ENCODE results near the gene KIAA1328. TPM values are rescaled to one million over a fixed set of nuclear protein-coding genes. Genes with fewer than 3 reads are reported as not detected.
"Not testable (repeated sequence)": the region's sequence is repeated elsewhere in the genome, so short reads cannot be mapped to it uniquely, and the experiment has no call there.

The KIAA1328 gene
- total RNA-seq, 2 experiments from 2014 or later, result 7.3 to 7.8 TPM

- H3K27me3 Mint-ChIP-seq, result no peaks in the 10 kb centered on the region
- H3K4me3 Mint-ChIP-seq, result no peak overlapping the region
- no peaks in the 10 kb centered on the region for H3K4me1 Mint-ChIP-seq (ENCODE audit: low read depth)
- POLR2A ChIA-PET, result no interaction called here
- intact Hi-C loops (cut with micrococcal nuclease), result no loop called here
- H3K27ac Mint-ChIP-seq, result no peak overlapping the region
- CTCF ChIA-PET, result interaction anchor here (0.6 kb wide), 1 partner anchor 36 kb away, joined by 3 read pairs; no protein-coding TSS in a partner anchor
- no peak for DNase-seq
- H3K9me3 Mint-ChIP-seq, result peaks cover 6% of the 10 kb centered on the region
- no peaks in the 10 kb centered on the region for H3K36me3 Mint-ChIP-seq
Observed at GRCh38 chr18:37122877-37123276, 293.9 kb downstream of the KIAA1328 start.

- Mint-ChIP-seq H3K36me3 (no peaks in the 10 kb centered on the region), H3K9me3 (no peaks in the 10 kb centered on the region), H3K4me3 (no peak overlapping the region), H3K27me3 (no peaks in the 10 kb centered on the region), H3K4me1 (ENCODE audit: low read depth) (no peaks in the 10 kb centered on the region), H3K27ac (no peak overlapping the region)
- no peak for DNase-seq
- ChIA-PET CTCF (no interaction called here), POLR2A (no interaction called here)
- intact Hi-C loops (cut with micrococcal nuclease), result no loop called here
Observed at GRCh38 chr18:37124516-37124915, 295.6 kb downstream of the KIAA1328 start.

GRCh38 chr18:37135177-37135576, 306.2 kb downstream of the KIAA1328 start:
- Mint-ChIP-seq H3K36me3 (peaks cover 13% of the 10 kb centered on the region), H3K4me3 (no peak overlapping the region), H3K27me3 (no peaks in the 10 kb centered on the region), H3K9me3 (peaks cover 24% of the 10 kb centered on the region), H3K4me1 (ENCODE audit: low read depth) (no peaks in the 10 kb centered on the region), H3K27ac (no peak overlapping the region)
- no peak for DNase-seq
- ChIA-PET POLR2A (no interaction called here), CTCF (no interaction called here)
- intact Hi-C loops (cut with micrococcal nuclease), result no loop called here

GRCh38 chr18:37138456-37138855, 309.5 kb downstream of the KIAA1328 start:
- no peak overlapping the region for H3K4me3 Mint-ChIP-seq
- intact Hi-C loops (cut with micrococcal nuclease), result no loop called here
- peaks cover 11% of the 10 kb centered on the region for H3K9me3 Mint-ChIP-seq
- no peak for DNase-seq
- H3K36me3 Mint-ChIP-seq, result peaks cover 7% of the 10 kb centered on the region
- H3K27me3 Mint-ChIP-seq, result no peaks in the 10 kb centered on the region
- no peak overlapping the region for H3K27ac Mint-ChIP-seq
- ChIA-PET CTCF (interaction anchor here (0.6 kb wide), 1 partner anchor 93 kb away, joined by 3 read pairs; no protein-coding TSS in a partner anchor), POLR2A (no interaction called here)
- H3K4me1 Mint-ChIP-seq (ENCODE audit: low read depth), result no peaks in the 10 kb centered on the region

DNA sequence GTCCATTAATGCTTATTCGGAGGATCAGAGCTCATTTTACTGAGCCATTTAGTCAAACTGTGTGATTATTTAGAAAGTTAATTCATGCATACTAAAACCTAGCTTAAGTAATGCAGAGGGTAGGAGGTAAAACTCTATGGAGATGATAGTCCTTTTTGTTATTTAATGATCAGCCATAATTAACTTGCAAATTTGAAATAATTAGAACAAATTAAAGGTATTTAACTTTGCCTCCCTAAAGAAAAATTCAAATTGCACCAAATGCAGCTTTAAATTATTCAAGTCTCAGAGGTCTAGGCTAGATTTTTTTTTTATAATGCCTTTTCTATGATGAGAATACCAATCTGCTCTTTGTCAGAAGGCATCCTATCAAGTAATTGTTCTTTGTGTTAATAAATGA, 310.9 kb downstream of the KIAA1328 start:
- Mint-ChIP-seq H3K36me3 (peaks cover 9% of the 10 kb centered on the region), H3K27me3 (no peaks in the 10 kb centered on the region), H3K4me1 (ENCODE audit: low read depth) (no peaks in the 10 kb centered on the region), H3K27ac (no peak overlapping the region), H3K9me3 (peaks cover 9% of the 10 kb centered on the region), H3K4me3 (no peak overlapping the region)
- CTCF ChIA-PET, result no interaction called here
- intact Hi-C loops (cut with micrococcal nuclease), result no loop called here
- POLR2A ChIA-PET, result no interaction called here
- DNase-seq, result no peak

- no peak overlapping the region for H3K27ac Mint-ChIP-seq
- ChIA-PET CTCF (no interaction called here), POLR2A (no interaction called here)
- H3K4me3 Mint-ChIP-seq, result no peak overlapping the region
- H3K9me3 Mint-ChIP-seq, result peaks cover 3% of the 10 kb centered on the region
- H3K36me3 Mint-ChIP-seq, result peaks cover 8% of the 10 kb centered on the region
- intact Hi-C loops (cut with micrococcal nuclease), result no loop called here
- no peaks in the 10 kb centered on the region for H3K4me1 Mint-ChIP-seq (ENCODE audit: low read depth)
- no peak for DNase-seq
- no peaks in the 10 kb centered on the region for H3K27me3 Mint-ChIP-seq
Observed at GRCh38 chr18:37144921-37145320, 316.0 kb downstream of the KIAA1328 start.

DNA sequence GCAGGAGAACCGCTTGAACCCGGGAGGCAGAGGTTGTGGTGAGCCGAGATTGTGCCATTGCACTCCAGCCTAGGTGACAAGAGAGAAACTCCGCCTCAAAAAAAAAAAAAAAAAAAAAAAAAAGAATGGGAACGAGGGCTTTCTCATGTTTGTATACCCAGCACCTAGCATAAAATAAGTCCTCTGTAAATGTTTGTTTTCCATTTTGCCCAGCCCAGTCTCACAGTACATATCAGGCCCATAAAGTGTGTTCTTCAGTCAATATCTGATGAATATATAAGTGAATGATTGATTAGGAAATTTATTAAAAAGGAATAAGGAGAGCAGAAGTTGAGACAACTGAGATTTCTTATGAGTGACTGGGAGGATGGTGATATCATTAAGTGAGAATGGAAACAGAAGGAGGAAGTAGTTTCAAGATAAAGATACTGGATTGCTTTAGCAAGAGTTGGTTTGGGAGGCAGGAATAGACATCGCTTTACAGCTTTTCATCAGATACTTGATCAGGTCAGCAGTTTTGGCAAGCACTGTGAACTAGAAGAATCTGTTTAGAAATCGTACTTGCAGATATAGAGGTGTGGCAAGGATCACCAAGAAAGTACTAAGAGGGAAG, 327.5 kb downstream of the KIAA1328 start:
- no peak overlapping the region for H3K4me3 Mint-ChIP-seq
- no peak overlapping the region for H3K27ac Mint-ChIP-seq
- H3K9me3 Mint-ChIP-seq, result no peaks in the 10 kb centered on the region
- no peaks in the 10 kb centered on the region for H3K27me3 Mint-ChIP-seq
- H3K4me1 Mint-ChIP-seq (ENCODE audit: low read depth), result no peaks in the 10 kb centered on the region
- ChIA-PET POLR2A (no interaction called here), CTCF (no interaction called here)
- intact Hi-C loops (cut with micrococcal nuclease), result no loop called here
- DNase-seq, result no peak
- peaks cover 2% of the 10 kb centered on the region for H3K36me3 Mint-ChIP-seq

DNA sequence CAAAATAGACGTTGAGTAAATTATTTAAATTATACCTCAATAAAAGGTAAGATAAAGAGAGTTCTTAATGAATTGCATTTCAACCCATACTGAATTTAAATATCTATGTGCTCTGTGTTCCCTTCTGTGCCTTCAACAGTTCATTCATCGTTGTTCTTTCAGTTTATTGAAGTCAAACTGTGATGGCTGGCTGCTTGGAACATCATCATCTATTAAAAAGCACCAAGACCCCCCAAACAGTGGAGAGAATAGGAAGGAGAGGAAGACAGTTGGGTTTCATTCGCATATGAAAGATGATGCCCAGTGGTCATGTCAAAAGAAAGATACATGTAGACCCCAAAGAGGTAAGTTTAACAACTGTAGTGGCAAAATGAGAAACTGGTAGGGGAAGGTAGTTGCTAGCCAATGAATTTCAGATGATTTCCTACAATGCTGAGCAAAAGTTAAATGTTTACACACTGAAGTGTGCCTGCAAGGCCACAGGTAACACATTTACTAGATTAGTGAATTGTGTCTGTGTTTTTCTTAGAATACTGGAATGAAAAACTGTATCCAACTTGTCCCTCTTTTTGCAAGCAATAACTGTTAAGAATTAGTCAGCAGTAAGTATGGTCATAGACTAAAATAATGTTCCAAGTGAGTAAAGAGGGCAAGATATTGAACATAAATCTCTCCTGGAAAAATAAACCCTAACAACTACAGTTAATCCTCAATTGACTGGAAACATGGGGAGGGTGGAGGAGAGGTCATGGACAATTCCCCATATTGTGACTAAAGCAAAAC, 331.3 kb downstream of the KIAA1328 start:
- no peak for DNase-seq
- Mint-ChIP-seq H3K4me3 (no peak overlapping the region), H3K4me1 (ENCODE audit: low read depth) (no peaks in the 10 kb centered on the region), H3K27ac (no peak overlapping the region), H3K9me3 (no peaks in the 10 kb centered on the region), H3K27me3 (no peaks in the 10 kb centered on the region), H3K36me3 (peaks cover 17% of the 10 kb centered on the region)
- POLR2A ChIA-PET, result no interaction called here
- CTCF ChIA-PET, result no interaction called here
- intact Hi-C loops (cut with micrococcal nuclease), result no loop called here

- ChIA-PET CTCF (no interaction called here), POLR2A (no interaction called here)
- peaks cover 17% of the 10 kb centered on the region for H3K36me3 Mint-ChIP-seq
- no peak overlapping the region for H3K4me3 Mint-ChIP-seq
- DNase-seq, result no peak
- no peak overlapping the region for H3K27ac Mint-ChIP-seq
- H3K9me3 Mint-ChIP-seq, result no peaks in the 10 kb centered on the region
- H3K4me1 Mint-ChIP-seq (ENCODE audit: low read depth), result no peaks in the 10 kb centered on the region
- intact Hi-C loops (cut with micrococcal nuclease), result no loop called here
- no peaks in the 10 kb centered on the region for H3K27me3 Mint-ChIP-seq
Observed at GRCh38 chr18:37161491-37161890, 332.6 kb downstream of the KIAA1328 start.

- ChIA-PET POLR2A (no interaction called here), CTCF (no interaction called here)
- no peaks in the 10 kb centered on the region for H3K4me1 Mint-ChIP-seq (ENCODE audit: low read depth)
- DNase-seq, result no peak
- H3K4me3 Mint-ChIP-seq, result no peak overlapping the region
- no peaks in the 10 kb centered on the region for H3K27me3 Mint-ChIP-seq
- no peaks in the 10 kb centered on the region for H3K9me3 Mint-ChIP-seq
- intact Hi-C loops (cut with micrococcal nuclease), result no loop called here
- no peak overlapping the region for H3K27ac Mint-ChIP-seq
- peaks cover 17% of the 10 kb centered on the region for H3K36me3 Mint-ChIP-seq
Observed at GRCh38 chr18:37162551-37162950, 333.6 kb downstream of the KIAA1328 start.

DNA sequence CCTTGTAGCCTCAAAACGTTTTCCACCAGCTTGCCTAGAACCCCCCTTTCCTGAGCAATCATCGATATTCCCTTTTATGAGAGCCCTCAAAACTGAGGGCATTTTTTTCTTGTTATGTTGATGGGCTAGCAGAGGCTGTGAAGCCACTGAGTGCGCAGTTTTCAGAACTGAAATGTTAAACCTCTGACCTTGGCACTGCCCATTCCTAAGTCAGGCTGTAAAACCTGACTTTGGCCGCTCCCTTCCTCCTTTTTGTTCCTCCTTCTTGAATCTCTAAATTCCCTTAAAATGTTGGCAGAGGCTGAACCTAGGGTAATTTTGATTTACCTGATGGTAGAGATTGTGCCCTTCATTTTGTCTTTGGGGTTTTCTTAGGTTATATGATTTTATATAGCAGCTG, 334.2 kb downstream of the KIAA1328 start:
- DNase-seq, result no peak
- CTCF ChIA-PET, result no interaction called here
- Mint-ChIP-seq H3K9me3 (no peaks in the 10 kb centered on the region), H3K4me1 (ENCODE audit: low read depth) (no peaks in the 10 kb centered on the region), H3K27me3 (no peaks in the 10 kb centered on the region), H3K4me3 (no peak overlapping the region), H3K36me3 (peaks cover 17% of the 10 kb centered on the region), H3K27ac (no peak overlapping the region)
- POLR2A ChIA-PET, result no interaction called here
- intact Hi-C loops (cut with micrococcal nuclease), result no loop called here

- CTCF ChIA-PET, result no interaction called here
Observed at GRCh38 chr18:37166491-37166890, 337.6 kb downstream of the KIAA1328 start.

GRCh38 chr18:37166966-37167365, 338.0 kb downstream of the KIAA1328 start:
- H3K27me3 Mint-ChIP-seq; H3K27ac Mint-ChIP-seq; DNase-seq; CTCF ChIA-PET; H3K4me3 Mint-ChIP-seq; POLR2A ChIA-PET; H3K9me3 Mint-ChIP-seq; intact Hi-C loops (cut with micrococcal nuclease); H3K4me1 Mint-ChIP-seq (ENCODE audit: low read depth): not testable (repeated sequence)
- H3K36me3 Mint-ChIP-seq, result peaks cover 16% of the 10 kb centered on the region

More at GRCh38 chr18:37166491-37166890, 337.6 kb downstream of the KIAA1328 start:
- no peaks in the 10 kb centered on the region for H3K27me3 Mint-ChIP-seq
- H3K9me3 Mint-ChIP-seq, result no peaks in the 10 kb centered on the region
- H3K4me1 Mint-ChIP-seq (ENCODE audit: low read depth), result no peaks in the 10 kb centered on the region
- intact Hi-C loops (cut with micrococcal nuclease), result no loop called here
- no peak overlapping the region for H3K27ac Mint-ChIP-seq
- POLR2A ChIA-PET, result no interaction called here
- H3K4me3 Mint-ChIP-seq, result no peak overlapping the region
- no peak for DNase-seq
- H3K36me3 Mint-ChIP-seq, result peaks cover 16% of the 10 kb centered on the region

Data from activated CD4-positive, alpha-beta memory T cell treated with anti-CD3 and anti-CD28 coated beads for 36 hours (primary cell).